Left lung (tissue), 10 donors: ENCODE measurements around the gene CABP5. TPM values are rescaled to one million over a fixed set of nuclear protein-coding genes. Genes with fewer than 3 reads are reported as not detected.
"Not testable (repeated sequence)": the region's sequence is repeated elsewhere in the genome, so short reads cannot be mapped to it uniquely, and the experiment has no call there.

Source experiments
- ATAC-seq: fragments of 200-7000 bp; cut with Tn5 transposase; one replicate; pipeline ENCODE4 v1.9.1; 2020; ENCODE audit warnings: moderate library complexity
- DNase-seq, 4 donors: peaks; one replicate each; pipeline ENCODE4 v3.0.0-alpha.2; 2013 to 2020
- H3K27ac ChIP-seq, 2 donors: fragments of 200-600 bp; sonication (generic) in 1 of 2; one replicate each; pipeline versions ENCODE4 v1.5.0 to v1.8.0; 2020 to 2021
- H3K27me3 ChIP-seq, 2 donors: fragments of 200-600 bp; sonication (generic) in 1 of 2; one replicate each; pipeline versions ENCODE4 v1.5.0 to v1.8.0; 2020 to 2021
- H3K36me3 ChIP-seq, 2 donors: fragments of 200-600 bp; sonication (generic) in 1 of 2; one replicate each; pipeline versions ENCODE4 v1.5.0 to v1.8.0; 2020 to 2021
- H3K4me1 ChIP-seq, 2 donors: fragments of 200-600 bp; one replicate each; pipeline ENCODE4 v1.8.0; 2021
- H3K4me3 ChIP-seq, 2 donors: fragments of 200-600 bp; sonication (generic) in 1 of 2; one replicate each; pipeline versions ENCODE4 v1.5.0 to v1.8.0; 2020 to 2021; ENCODE audit warnings: mild to moderate bottlenecking in 1 of 2
- H3K9me3 ChIP-seq, 2 donors: fragments of 200-600 bp; sonication (generic) in 1 of 2; one replicate each; pipeline versions ENCODE4 v1.5.0 to v1.8.0; 2020 to 2021
- CTCF ChIP-seq, 2 donors: fragments of 200-600 bp; sonication (generic) in 1 of 2; IDR thresholded peaks; one replicate each; pipeline versions ENCODE4 v1.5.0 to v1.8.0; 2021; ENCODE audit warnings: antibody characterized with exemption in 2 of 2
- intact Hi-C, 2 donors: fragments of 100-400 bp; cut with DNase I; formaldehyde crosslinking; loops; one replicate each; pipeline versions ENCODE4 v1.11.2 to v1.14.2; 2022
- polyA plus RNA-seq, 6 donors: library from polyadenylated mRNA; unstranded; fragments of 120-200 nt; gene quantifications; one replicate each; pipeline ENCODE4 v1.2.1, GENCODE V29; 2013; ENCODE audit not compliant: insufficient read length in 6 of 6
- total RNA-seq, 2 donors: library from RNA; stranded (reverse); fragmentation: NEBNext Ultra II Directional; extraction: Animal tissue kit (Norgen Biotek cat#: 25700); gene quantifications; one replicate each; pipeline ENCODE4 v1.2.1, GENCODE V29; 2021
- donor health status: DM: no; HTN: yes; CAD: no.
- donor health status: DM: no; HTN: no; CAD: no.

Gene CABP5
- total and polyA plus RNA-seq, 8 donors = not detected

GRCh38 chr19:48085076-48085475 is 41.2 kb upstream of the CABP5 start:
- H3K27me3 ChIP-seq = no peaks in the 10 kb centered on the region
- ATAC-seq (no peak), DNase-seq (no peak)
- no peak overlapping the region for H3K27ac ChIP-seq
- no peak for TF ChIP-seq CTCF (IDR thresholded peaks at IDR 0.05)
- intact Hi-C loops = no loop called here
- no peaks in the 10 kb centered on the region for H3K4me1 ChIP-seq
- H3K9me3 ChIP-seq = no peaks in the 10 kb centered on the region
- no peak overlapping the region for H3K4me3 ChIP-seq
- H3K36me3 ChIP-seq = no peaks in the 10 kb centered on the region

DNA sequence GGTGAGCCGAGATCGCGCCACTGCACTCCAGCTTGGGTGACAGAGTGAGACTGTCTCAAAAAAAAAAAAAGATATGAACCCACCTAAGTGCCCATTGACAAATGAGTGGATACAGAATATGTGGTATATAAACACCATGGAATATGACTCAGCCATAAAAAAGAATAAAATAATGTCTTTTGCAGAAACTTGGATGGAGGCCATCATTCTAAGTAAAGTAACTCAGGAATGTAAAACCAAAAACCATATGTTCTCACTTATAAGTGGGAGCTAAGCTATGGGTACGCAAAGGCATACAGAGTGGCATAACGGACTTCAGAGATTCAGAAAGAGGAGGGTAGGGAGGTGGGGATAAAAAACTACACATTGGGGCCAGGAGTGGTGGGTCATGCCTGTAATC is 37.2 kb upstream of the CABP5 start:
- Histone ChIP-seq H3K4me3 (no peak overlapping the region), H3K36me3 (no peaks in the 10 kb centered on the region), H3K27me3 (no peaks in the 10 kb centered on the region), H3K9me3 (no peaks in the 10 kb centered on the region), H3K4me1 (no peaks in the 10 kb centered on the region), H3K27ac (no peak overlapping the region)
- intact Hi-C loops = no loop called here
- TF ChIP-seq CTCF (IDR thresholded peaks at IDR 0.05) = no peak
- ATAC-seq (no peak), DNase-seq (no peak)

DNA sequence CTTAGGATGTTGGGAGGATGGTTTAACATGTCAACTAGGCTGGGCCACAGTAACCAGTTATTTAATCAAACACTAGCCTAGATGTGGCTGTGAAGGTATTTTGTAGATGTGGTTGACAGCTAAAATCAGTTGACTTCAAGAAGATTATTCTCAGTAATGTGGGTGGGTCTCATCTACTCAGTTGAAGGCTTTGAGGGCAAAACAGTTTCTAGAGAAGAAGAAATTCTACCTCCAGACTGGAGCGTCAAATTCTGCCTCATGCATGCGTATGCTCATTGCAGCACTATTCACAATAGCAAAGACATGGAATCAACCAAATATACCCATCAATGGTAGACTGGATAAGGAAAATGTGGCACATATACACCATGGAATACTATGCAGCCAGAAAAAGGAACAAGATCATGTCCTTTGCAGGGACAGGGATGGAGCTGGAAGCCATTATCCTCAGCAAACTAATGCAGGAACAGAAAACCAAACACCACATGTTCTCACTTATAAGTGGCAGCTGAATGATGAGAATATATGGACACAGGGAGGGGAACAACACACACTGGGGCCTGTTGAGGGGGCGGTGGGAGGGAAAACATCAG is 26.4 kb upstream of the CABP5 start:
- intact Hi-C loops, H3K4me3 ChIP-seq, H3K9me3 ChIP-seq, ATAC-seq, H3K27me3 ChIP-seq, DNase-seq, H3K36me3 ChIP-seq, H3K27ac ChIP-seq, H3K4me1 ChIP-seq: not testable (repeated sequence)

DNA sequence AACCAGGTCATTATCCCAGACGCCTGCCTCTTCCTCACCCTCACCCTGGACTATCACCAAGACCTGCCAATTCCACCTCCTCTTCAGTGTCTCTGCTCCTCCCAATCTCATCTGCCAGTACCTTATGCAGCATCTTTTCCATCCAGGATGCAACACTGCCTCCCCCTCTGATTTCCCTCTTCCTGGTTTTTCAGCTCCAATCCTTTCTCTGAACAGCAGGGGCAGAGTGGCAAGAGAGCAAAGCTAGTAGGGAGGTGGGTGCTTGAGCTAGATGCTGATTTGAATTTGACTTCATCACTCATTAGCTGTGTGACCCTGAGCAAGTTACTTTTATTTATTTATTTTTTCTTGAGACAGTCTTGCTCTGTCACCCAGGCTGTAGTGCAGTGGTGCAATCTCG is 25.6 kb upstream of the CABP5 start:
- Histone ChIP-seq H3K4me1 (no peaks in the 10 kb centered on the region), H3K9me3 (no peaks in the 10 kb centered on the region), H3K4me3 (no peak overlapping the region), H3K36me3 (peaks cover 0 to 4% of the 10 kb centered on the region in 2 donors), H3K27ac (no peak overlapping the region), H3K27me3 (no peaks in the 10 kb centered on the region)
- intact Hi-C loops = no loop called here
- no peak for TF ChIP-seq CTCF (IDR thresholded peaks at IDR 0.05)
- ATAC-seq = no peak
- no peak for DNase-seq

- peaks cover 0 to 8% of the 10 kb centered on the region in 2 donors for H3K27me3 ChIP-seq
- no peak for TF ChIP-seq CTCF (IDR thresholded peaks at IDR 0.05)
- no peak overlapping the region for H3K4me3 ChIP-seq
- no peaks in the 10 kb centered on the region for H3K9me3 ChIP-seq
- DNase-seq = no peak
- H3K27ac ChIP-seq = no peak overlapping the region
- intact Hi-C loops = no loop called here
- H3K36me3 ChIP-seq = no peaks in the 10 kb centered on the region
- H3K4me1 ChIP-seq = no peaks in the 10 kb centered on the region
- no peak for ATAC-seq
Observed at GRCh38 chr19:48064509-48064908, 20.6 kb upstream of the CABP5 start.
